Kidney (tissue), 14 donors: ENCODE results near the gene FRAS1. TPM values are rescaled to one million over a fixed set of nuclear protein-coding genes. Genes with fewer than 3 reads are reported as not detected.

Experiments used
- DNase-seq, 5 donors: peaks; one replicate each; pipeline ENCODE4 v3.0.0-alpha.2; 2013 to 2020
- FAIRE-seq: peaks from 2 replicates; lab custom pipeline; 2012; peaks lifted over from hg19 to GRCh38; lab: Jason Lieb, UNC
- H3K27ac ChIP-seq, 2 donors: one replicate each; pipeline ENCODE4 v1.7.0; 2013; ENCODE audit warnings: low read depth in 2 of 2, low read length in 2 of 2, inconsistent platforms in 1 of 2
- H3K27me3 ChIP-seq: one replicate; pipeline ENCODE4 v1.7.1; 2013; ENCODE audit warnings: low read length, inconsistent platforms; ENCODE audit not compliant: control insufficient read depth, insufficient read depth
- H3K36me3 ChIP-seq, 3 donors: one replicate each; pipeline versions ENCODE4 v1.7.0 to v1.7.1; 2013; ENCODE audit warnings: low read length in 3 of 3, control low read depth in 1 of 3, inconsistent platforms in 1 of 3; ENCODE audit not compliant: insufficient read depth in 3 of 3, control insufficient read depth in 2 of 3
- H3K4me1 ChIP-seq, 3 donors: one replicate each; pipeline versions ENCODE4 v1.7.0 to v1.7.1; 2013; ENCODE audit warnings: low read length in 3 of 3, inconsistent platforms in 1 of 3, low read depth in 1 of 3; ENCODE audit not compliant: control insufficient read depth in 2 of 3, insufficient read depth in 2 of 3
- H3K4me3 ChIP-seq, 3 donors: one replicate each; pipeline versions ENCODE4 v1.7.0 to v1.8.1; 2013; ENCODE audit warnings: low read length in 3 of 3, control low read depth in 1 of 3, inconsistent platforms in 1 of 3
- H3K9ac ChIP-seq, 3 donors: one replicate each; pipeline versions ENCODE4 v1.7.0 to v1.7.1; 2013; ENCODE audit warnings: low read length in 3 of 3, control low read depth in 1 of 3, inconsistent platforms in 1 of 3
- H3K9me3 ChIP-seq, 3 donors: one replicate each; pipeline versions ENCODE4 v1.7.0 to v1.7.1; 2013; ENCODE audit warnings: low read length in 3 of 3, control low read depth in 1 of 3, inconsistent platforms in 1 of 3; ENCODE audit not compliant: control insufficient read depth in 2 of 3, insufficient read depth in 1 of 3
- CTCF ChIP-seq: IDR thresholded peaks from 3 replicates; pipeline ENCODE4 v1.5.1; 2012; ENCODE audit warnings: mild to moderate bottlenecking, moderate library complexity, borderline replicate concordance; ENCODE audit not compliant: insufficient read depth; ENCODE audit errors: extremely low read depth
- intact Hi-C: fragments of 100-400 bp; cut with DNase I; formaldehyde crosslinking; loops from one replicate; pipeline ENCODE4 v1.11.1; 2022
- polyA plus RNA-seq: library from polyadenylated mRNA; stranded (reverse); fragments of 350-450 nt; fragmentation: Illumina TruSeq; extraction: RNeasy Lipid Tissue Mini Kit (QIAGEN cat#74804); gene quantifications from one replicate; pipeline ENCODE4 v1.2.3, GENCODE V29; 2014; ENCODE audit warnings: low read depth, low replicate concordance; ENCODE audit not compliant: insufficient read depth
- total RNA-seq: library from RNA; stranded (reverse); fragmentation: NEBNext Ultra II Directional; extraction: Animal tissue kit (Norgen Biotek cat#: 25700); gene quantifications from one replicate; pipeline ENCODE4 v1.2.1, GENCODE V29; 2021
- donor health status: control.
- donor health status: control.
- donor health status: control.
- donor health status: control.
- donor health status: control.
- donor health status: DM: yes; HTN: yes; CAD: no.
- donor health status: Normal renal cell carcinoma (clear cell type).

FRAS1 gene
- total and polyA plus RNA-seq, 2 donors from 2014 or later, result 6.5 to 31.5 TPM

- Histone ChIP-seq H3K9ac (no peak overlapping the region), H3K4me1 (peaks cover 0 to 10% (median 5%) of the 10 kb centered on the region in 3 donors), H3K27ac (no peak overlapping the region), H3K9me3 (no peaks in the 10 kb centered on the region), H3K4me3 (no peak overlapping the region), H3K27me3 (no peaks in the 10 kb centered on the region), H3K36me3 (peaks cover 0 to 12% (median 6%) of the 10 kb centered on the region in 3 donors)
- intact Hi-C loops, result no loop called here
- TF ChIP-seq CTCF, result no peak
- FAIRE-seq (no peak), DNase-seq (no peak)
Measured at GRCh38 chr4:78379040-78379439, 321.9 kb downstream of the FRAS1 start.

GRCh38 chr4:78379991-78380729 lies 323.0 kb downstream of the FRAS1 start:
- H3K4me1 ChIP-seq, result peaks cover 0 to 10% (median 5%) of the 10 kb centered on the region in 3 donors
- no peak overlapping the region for H3K4me3 ChIP-seq
- H3K9ac ChIP-seq, result no peak overlapping the region
- H3K36me3 ChIP-seq, result peaks cover 0 to 9% (median 5%) of the 10 kb centered on the region in 3 donors
- intact Hi-C loops, result no loop called here
- no peaks in the 10 kb centered on the region for H3K27me3 ChIP-seq
- H3K9me3 ChIP-seq, result no peaks in the 10 kb centered on the region
- TF ChIP-seq CTCF, result no peak
- DNase-seq, result peak in 3 of 5 donors; percentile 18 to 53 (median 45)
- FAIRE-seq, result peak; percentile 55
- H3K27ac ChIP-seq, result peak overlapping the region; percentile 23 to 32

GRCh38 chr4:78386679-78387078 lies 329.6 kb downstream of the FRAS1 start:
- no peak for DNase-seq
- intact Hi-C loops, result no loop called here
- H3K4me3 ChIP-seq, result no peak overlapping the region
- no peak overlapping the region for H3K9ac ChIP-seq
- FAIRE-seq, result no peak
- no peak for TF ChIP-seq CTCF
- no peaks in the 10 kb centered on the region for H3K4me1 ChIP-seq
- H3K9me3 ChIP-seq, result no peaks in the 10 kb centered on the region
- no peaks in the 10 kb centered on the region for H3K27me3 ChIP-seq
- H3K36me3 ChIP-seq, result peaks cover 2 to 11% (median 4%) of the 10 kb centered on the region in 3 donors
- no peak overlapping the region for H3K27ac ChIP-seq
